ENCODE measurements around the gene SCNM1. TPM values are rescaled to one million over a fixed set of nuclear protein-coding genes. Genes with fewer than 3 reads are reported as not detected.

SCNM1 gene
- total RNA-seq, 1 donor from 2014 or later = 16.6 TPM

Other genes with a start within 250 kb of the SCNM1 start
- 16.2 TPM for gene SETDB1, start 239.8 kb upstream of the SCNM1 start, total RNA-seq
- 92.6 TPM for gene CERS2, start 191.3 kb upstream of the SCNM1 start, total RNA-seq
- not detected for gene ANXA9, start 183.9 kb upstream of the SCNM1 start, total RNA-seq
- gene MINDY1, start 159.2 kb upstream of the SCNM1 start, total RNA-seq = 38.5 TPM
- 42.1 TPM for gene PRUNE1, start 157.7 kb upstream of the SCNM1 start, total RNA-seq
- 0.30 TPM for gene BNIPL, start 129.6 kb upstream of the SCNM1 start, total RNA-seq
- gene C1orf56, start 118.4 kb upstream of the SCNM1 start, total RNA-seq = 6.6 TPM
- gene CDC42SE1, start 106.5 kb upstream of the SCNM1 start, total RNA-seq = 28.0 TPM
- 4.9 TPM for gene MLLT11, start 105.7 kb upstream of the SCNM1 start, total RNA-seq
- gene GABPB2, start 95.4 kb upstream of the SCNM1 start, total RNA-seq = 8.4 TPM
- 57.6 TPM for gene SEMA6C, start 19.5 kb upstream of the SCNM1 start, total RNA-seq
- 2.6 TPM for gene TNFAIP8L2, start 9.5 kb upstream of the SCNM1 start, total RNA-seq
- gene LYSMD1, start 242 bp upstream of the SCNM1 start, total RNA-seq = 12.3 TPM
- gene TMOD4, start 9.8 kb downstream of the SCNM1 start, total RNA-seq = not detected
- 47.1 TPM for gene VPS72, start 24.1 kb downstream of the SCNM1 start, total RNA-seq
- gene PIP5K1A, start 32.4 kb downstream of the SCNM1 start, total RNA-seq = 34.8 TPM
- gene PSMD4, start 88.6 kb downstream of the SCNM1 start, total RNA-seq = 164 TPM
- gene ZNF687, start 116.2 kb downstream of the SCNM1 start, total RNA-seq = 10.8 TPM
- 53.7 TPM for gene PI4KB, start 161.3 kb downstream of the SCNM1 start, total RNA-seq
- 16.5 TPM for gene RFX5, start 181.1 kb downstream of the SCNM1 start, total RNA-seq
- 129 TPM for gene SELENBP1, start 206.6 kb downstream of the SCNM1 start, total RNA-seq
- 185 TPM for gene PSMB4, start 233.4 kb downstream of the SCNM1 start, total RNA-seq

Measured in Right ventricle myocardium inferior (tissue), 1 donor.